HCT116 (cell line): ENCODE measurements around the gene TSSK6. TPM values are rescaled to one million over a fixed set of nuclear protein-coding genes. Genes with fewer than 3 reads are reported as not detected.

ENCODE experiments used
- ATAC-seq: fragments of 200-7000 bp; cut with Tn5 transposase; 2 replicates; pipeline ENCODE4 v1.9.1; 2020; ENCODE audit warnings: mild to moderate bottlenecking, moderate library complexity
- BruUV-seq: library from RNA; stranded (reverse); fragments of 400-500 nt; replicated peaks from 2 replicates; lab custom pipeline; 2021; lab: Mats Ljungman, UMichigan
- CTCF ChIA-PET: fragments of 300-600 bp; sonication (Branson Sonifier 250); formaldehyde crosslinking; loops from one replicate; lab custom pipeline; 2021; ENCODE audit warnings: antibody characterized with exemption; lab: Charles Lee
- POLR2A ChIA-PET: fragments of 300-600, 350-600 bp; sonication (Branson Sonifier 250); formaldehyde crosslinking; loops from one replicate; lab custom pipeline; 2021; ENCODE audit warnings: antibody characterized with exemption; lab: Charles Lee
- RAD21 ChIA-PET, 2 experiments: fragments of 300-600 bp; sonication (Branson Sonifier 250); formaldehyde crosslinking; loops; one replicate each; lab custom pipeline; 2023; ENCODE audit warnings: low total read pairs in 2 of 2; ENCODE audit not compliant: uncharacterized antibody in 2 of 2, unreplicated experiment in 2 of 2, low non-redundant PET in 1 of 2; lab: Charles Lee
- DNase-seq: peaks from one replicate; pipeline ENCODE4 v3.0.0-alpha.2; 2010; ENCODE audit warnings: low read depth, low spot score
- H2AFZ ChIP-seq: fragments of 200-600 bp; shearing (Covaris generic), sonication (generic); 2 replicates; pipeline ENCODE4 v1.6.1; 2017; ENCODE audit warnings: low read depth, mixed run types, mixed read lengths, antibody characterized with exemption, low read length; ENCODE audit not compliant: poor library complexity, severe bottlenecking
- H3K27ac ChIP-seq: 2 replicates; pipeline ENCODE4 v1.5.1; 2012; ENCODE audit warnings: low read depth, low read length
- H3K27me3 ChIP-seq: fragments of 200-600 bp; sonication (generic); 2 replicates; pipeline ENCODE4 v1.6.1; 2016; ENCODE audit warnings: mixed run types, low read length, mixed read lengths; ENCODE audit not compliant: insufficient read depth
- H3K36me3 ChIP-seq, 2 experiments: fragments of 200-500 bp in 1 of 2; fragments of 200-600 bp in 1 of 2; sonication (Bioruptor generic) in 1 of 2; sonication (generic) in 1 of 2; 2 replicates each; pipeline versions ENCODE4 v1.5.1 to v1.6.1; 2014 to 2016; ENCODE audit warnings: low read length in 2 of 2, inconsistent platforms in 1 of 2, mixed read lengths in 1 of 2, mixed run types in 1 of 2; ENCODE audit not compliant: insufficient read depth in 2 of 2, control insufficient read depth in 1 of 2
- H3K4me1 ChIP-seq, 2 experiments: fragments of 200-600 bp in 1 of 2; sonication (generic) in 1 of 2; 2 replicates each; pipeline versions ENCODE4 v1.5.1 to v1.6.1; 2012 to 2017; ENCODE audit warnings: low read length in 2 of 2, inconsistent platforms in 1 of 2, mild to moderate bottlenecking in 1 of 2, mixed read lengths in 1 of 2, mixed run types in 1 of 2, moderate library complexity in 1 of 2; ENCODE audit not compliant: insufficient read depth in 2 of 2, control insufficient read depth in 1 of 2
- H3K4me2 ChIP-seq: fragments of 200-600 bp; sonication (generic); 2 replicates; pipeline ENCODE4 v1.6.1; 2017; ENCODE audit warnings: mixed run types, low read length, mixed read lengths
- H3K4me3 ChIP-seq, 2 experiments: fragments of 200-600 bp in 1 of 2; sonication (generic) in 1 of 2; replicated peaks in 1 of 2; 2 replicates each; pipeline ENCODE4 v1.5.1; 2011 to 2016; ENCODE audit warnings: low read length in 2 of 2, control low read depth in 1 of 2, low read depth in 1 of 2, mild to moderate bottlenecking in 1 of 2, mixed read lengths in 1 of 2, mixed run types in 1 of 2
- H3K79me2 ChIP-seq: fragments of 200-600 bp; sonication (generic); 2 replicates; pipeline ENCODE4 v1.6.1; 2017; ENCODE audit warnings: mild to moderate bottlenecking, mixed run types, low read length, moderate library complexity, mixed read lengths; ENCODE audit not compliant: insufficient read depth
- H3K9ac ChIP-seq: fragments of 200-600 bp; sonication (generic); 2 replicates; pipeline ENCODE4 v1.6.1; 2016; ENCODE audit warnings: low read length, mixed read lengths
- H3K9me2 ChIP-seq: fragments of 200-600 bp; sonication (generic), shearing (Covaris generic); 2 replicates; pipeline ENCODE4 v1.6.1; 2017; ENCODE audit warnings: mixed run types, mild to moderate bottlenecking, moderate library complexity; ENCODE audit not compliant: insufficient read depth
- H3K9me3 ChIP-seq, 2 experiments: fragments of 200-500 bp in 1 of 2; fragments of 200-600 bp in 1 of 2; sonication (Bioruptor generic) in 1 of 2; sonication (generic) in 1 of 2; 2 replicates each; pipeline ENCODE4 v1.6.1; 2014 to 2017; ENCODE audit warnings: low read length in 2 of 2, mixed read lengths in 2 of 2, inconsistent platforms in 1 of 2, low read depth in 1 of 2, mild to moderate bottlenecking in 1 of 2, mixed run types in 1 of 2, moderate library complexity in 1 of 2; ENCODE audit not compliant: control insufficient read depth in 1 of 2, insufficient read depth in 1 of 2
- H4K20me1 ChIP-seq: fragments of 200-600 bp; sonication (generic), shearing (Covaris generic); 2 replicates; pipeline ENCODE4 v1.6.1; 2017; ENCODE audit warnings: mixed run types, mild to moderate bottlenecking, moderate library complexity; ENCODE audit not compliant: insufficient read depth
- CEBPB ChIP-seq: IDR thresholded peaks from 2 replicates; pipeline ENCODE4 v1.6.1; 2012; ENCODE audit warnings: low read depth
- CTCF ChIP-seq, 3 experiments: fragments of 200-600 bp in 1 of 3; sonication (generic) in 1 of 3; IDR thresholded peaks in 2 of 3; conservative IDR thresholded peaks in 1 of 3; 2 replicates each; pipeline ENCODE4 v1.5.1; 2012 to 2017; ENCODE audit warnings: low read depth in 2 of 3, low read length in 2 of 3, antibody characterized with exemption in 1 of 3, borderline replicate concordance in 1 of 3, control low read depth in 1 of 3, mild to moderate bottlenecking in 1 of 3, mixed read lengths in 1 of 3, mixed run types in 1 of 3, moderate library complexity in 1 of 3; ENCODE audit not compliant: insufficient read depth in 1 of 3
- EZH2 ChIP-seq: fragments of 200-600 bp; sonication (generic); IDR thresholded peaks from 2 replicates; pipeline ENCODE4 v1.6.1; 2017; ENCODE audit warnings: antibody characterized with exemption, mixed run types
- FOSL1 ChIP-seq: IDR thresholded peaks from 2 replicates; pipeline ENCODE4 v1.6.1; 2012; ENCODE audit warnings: low read depth
- POLR2A ChIP-seq: IDR thresholded peaks from 2 replicates; pipeline ENCODE4 v1.7.0; 2011; ENCODE audit warnings: borderline replicate concordance; ENCODE audit not compliant: insufficient read depth, insufficient read length; ENCODE audit errors: extremely low read depth
- POLR2AphosphoS5 ChIP-seq: IDR thresholded peaks from 2 replicates; pipeline ENCODE4 v1.6.1; 2011; ENCODE audit warnings: mild to moderate bottlenecking, low read depth, low read length, moderate library complexity
- RAD21 ChIP-seq: IDR thresholded peaks from 2 replicates; pipeline ENCODE4 v1.6.1; 2012; ENCODE audit warnings: low read depth, mild to moderate bottlenecking
- REST ChIP-seq: IDR thresholded peaks from 2 replicates; pipeline ENCODE4 v1.6.1; 2012; ENCODE audit warnings: low read depth
- SIN3A ChIP-seq: IDR thresholded peaks from 2 replicates; pipeline ENCODE4 v1.6.1; 2012; ENCODE audit warnings: low read depth
- SRF ChIP-seq: IDR thresholded peaks from 2 replicates; pipeline ENCODE4 v1.6.1; 2012; ENCODE audit warnings: low read depth
- TCF7L2 ChIP-seq: IDR thresholded peaks from 2 replicates; pipeline ENCODE4 v1.7.0; 2011; ENCODE audit warnings: borderline replicate concordance, inconsistent platforms; ENCODE audit not compliant: insufficient read depth, insufficient read length; ENCODE audit errors: extremely low read depth
- YY1 ChIP-seq: IDR thresholded peaks from 2 replicates; pipeline ENCODE4 v1.6.1; 2011; ENCODE audit warnings: low read length, low read depth, moderate library complexity, mild to moderate bottlenecking; ENCODE audit not compliant: insufficient replicate concordance; ENCODE audit errors: extremely low read depth
- ZBTB33 ChIP-seq: IDR thresholded peaks from 2 replicates; pipeline ENCODE4 v1.6.1; 2011; ENCODE audit warnings: mild to moderate bottlenecking, low read length, moderate library complexity; ENCODE audit not compliant: insufficient replicate concordance; ENCODE audit errors: extremely low read depth
- ZNF274 ChIP-seq: fragments of 200-500 bp; sonication (Bioruptor generic); IDR thresholded peaks from 2 replicates; pipeline ENCODE4 v1.6.1; 2014; ENCODE audit warnings: mild to moderate bottlenecking, low read depth, low read length, inconsistent platforms
- intact Hi-C: fragments of 100-400 bp; cut with micrococcal nuclease; formaldehyde crosslinking; loops from 2 replicates; pipeline ENCODE4 v1.10.0; 2022
- total RNA-seq: library from RNA; stranded (reverse); gene quantifications from one replicate; pipeline ENCODE4 v1.2.1, GENCODE V29; 2021; ENCODE audit not compliant: unreplicated experiment

Gene TSSK6
- total RNA-seq, 1 experiment from 2014 or later, result 4.1 TPM

- no peaks in the 10 kb centered on the region for H3K27me3 ChIP-seq
- no peaks in the 10 kb centered on the region for H3K9me2 ChIP-seq
- RAD21 ChIA-PET, result no interaction called here
- no peak overlapping the region for H2AFZ ChIP-seq
- no peak overlapping the region for H3K4me3 ChIP-seq
- intact Hi-C loops, result no loop called here
- H4K20me1 ChIP-seq, result no peaks in the 10 kb centered on the region
- no TSS peak for BruUV-seq
- H3K4me2 ChIP-seq, result no peak overlapping the region
- ATAC-seq (no peak), DNase-seq (no peak)
- H3K36me3 ChIP-seq, result no peaks in the 10 kb centered on the region
- TF ChIP-seq SRF (no peak), POLR2A (no peak), TCF7L2 (no peak), POLR2AphosphoS5 (no peak), SIN3A (no peak), EZH2 (no peak), CTCF (IDR thresholded peaks at IDR 0.05 in 2 of 3, conservative IDR thresholded peaks at IDR 0.05 in 1 of 3; ENCODE audit: borderline replicate concordance in 1 of 3, insufficient read depth in 1 of 3, low read depth in 2 of 3, low read length in 2 of 3) (no peak), ZBTB33 (no peak), ZNF274 (no peak), FOSL1 (no peak), RAD21 (no peak), YY1 (no peak), CEBPB (no peak), REST (no peak)
- H3K9ac ChIP-seq, result no peak overlapping the region
- POLR2A ChIA-PET, result interaction anchor here (0.5 kb wide), 1 partner anchor 1682 kb away, joined by 3 read pairs; no protein-coding TSS in a partner anchor
- CTCF ChIA-PET, result no interaction called here
- peaks cover 3 to 13% of the 10 kb centered on the region in 2 experiments; a peak in 2 of 4 replicates for H3K4me1 ChIP-seq
- H3K27ac ChIP-seq, result no peak overlapping the region
- H3K9me3 ChIP-seq, result no peaks in the 10 kb centered on the region
- H3K79me2 ChIP-seq, result no peaks in the 10 kb centered on the region
Measured at GRCh38 chr19:19534556-19535265, 19.4 kb upstream of the TSSK6 start.
